Measurements from ENCODE around the gene INCENP.
"Not testable (repeated sequence)": the region's sequence is repeated elsewhere in the genome, so short reads cannot be mapped to it uniquely, and the experiment has no call there.

The INCENP gene

DNA sequence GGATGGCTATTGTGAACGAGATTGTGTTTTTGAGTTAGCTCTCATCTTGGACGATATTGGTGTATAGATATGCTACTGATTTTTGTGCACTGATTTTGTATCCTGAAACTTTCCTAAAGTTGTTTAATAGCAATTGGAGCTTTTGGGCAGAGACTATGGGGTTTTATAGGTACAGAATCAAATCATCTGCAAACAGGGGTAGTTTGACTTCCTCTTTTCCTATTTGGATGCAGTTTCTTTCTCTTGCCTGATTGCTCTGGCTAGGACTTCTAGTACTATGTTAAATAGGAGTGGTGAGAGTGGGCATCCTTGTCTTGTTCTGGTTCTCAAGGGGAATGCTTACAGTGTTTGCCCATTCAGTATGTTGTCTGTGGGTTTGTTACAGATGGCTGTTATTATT, 57.3 kb downstream of the INCENP start:
- TF ChIP-seq, protein P1, sequence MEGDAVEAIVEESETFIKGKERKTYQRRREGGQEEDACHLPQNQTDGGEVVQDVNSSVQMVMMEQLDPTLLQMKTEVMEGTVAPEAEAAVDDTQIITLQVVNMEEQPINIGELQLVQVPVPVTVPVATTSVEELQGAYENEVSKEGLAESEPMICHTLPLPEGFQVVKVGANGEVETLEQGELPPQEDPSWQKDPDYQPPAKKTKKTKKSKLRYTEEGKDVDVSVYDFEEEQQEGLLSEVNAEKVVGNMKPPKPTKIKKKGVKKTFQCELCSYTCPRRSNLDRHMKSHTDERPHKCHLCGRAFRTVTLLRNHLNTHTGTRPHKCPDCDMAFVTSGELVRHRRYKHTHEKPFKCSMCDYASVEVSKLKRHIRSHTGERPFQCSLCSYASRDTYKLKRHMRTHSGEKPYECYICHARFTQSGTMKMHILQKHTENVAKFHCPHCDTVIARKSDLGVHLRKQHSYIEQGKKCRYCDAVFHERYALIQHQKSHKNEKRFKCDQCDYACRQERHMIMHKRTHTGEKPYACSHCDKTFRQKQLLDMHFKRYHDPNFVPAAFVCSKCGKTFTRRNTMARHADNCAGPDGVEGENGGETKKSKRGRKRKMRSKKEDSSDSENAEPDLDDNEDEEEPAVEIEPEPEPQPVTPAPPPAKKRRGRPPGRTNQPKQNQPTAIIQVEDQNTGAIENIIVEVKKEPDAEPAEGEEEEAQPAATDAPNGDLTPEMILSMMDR (IDR thresholded peaks at IDR 0.05), result no peak
- Histone ChIP-seq H3K27ac (no peak overlapping the region), H3K4me3 (no peak overlapping the region), H3K27me3 (peaks cover 0 to 10% of the 10 kb centered on the region in 2 donors), H3K36me3 (no peaks in the 10 kb centered on the region), H3K9me3 (peaks cover 0 to 9% (median 0%) of the 10 kb centered on the region in 3 donors), H3K4me1 (no peaks in the 10 kb centered on the region)
- intact Hi-C loops (cut with DNase I; ENCODE audit: low total_unique reads), result no loop called here
- DNase-seq, result no peak

DNA sequence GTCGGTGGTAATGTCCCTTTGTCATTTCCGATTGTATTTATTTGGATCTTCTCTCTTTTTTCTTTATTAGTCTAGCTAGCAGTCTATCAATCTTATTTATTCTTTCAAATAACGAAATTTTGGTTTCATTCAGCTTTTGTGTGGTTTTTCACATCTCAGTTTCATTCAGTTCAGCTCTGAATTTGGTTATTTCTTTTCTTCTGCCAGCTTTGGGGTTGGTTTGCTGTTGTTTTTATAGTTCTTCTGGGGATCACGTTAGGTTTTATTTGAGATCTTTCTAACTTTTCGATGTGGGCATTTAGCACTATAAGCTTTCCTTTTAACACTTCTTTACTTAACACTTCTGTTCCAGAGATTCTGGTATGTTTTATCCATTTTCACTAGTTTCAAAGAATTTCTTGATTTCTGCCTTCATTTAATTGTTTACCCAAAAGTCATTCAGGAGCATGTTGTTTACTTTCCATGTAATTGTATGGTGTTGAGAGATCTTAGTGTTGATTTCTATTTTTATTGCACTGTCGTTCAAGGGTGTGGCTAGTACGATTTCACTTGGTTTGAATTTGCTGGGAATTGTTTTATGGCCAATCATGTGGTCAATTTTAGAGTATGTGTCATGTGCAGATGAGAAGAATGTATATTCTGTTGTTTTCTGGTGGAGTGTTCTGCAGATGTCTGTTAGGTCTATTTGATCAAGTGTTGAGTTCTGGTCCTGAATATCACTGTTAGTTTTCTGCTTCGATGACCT, 58.5 kb downstream of the INCENP start:
- Histone ChIP-seq H3K27me3 (peaks cover 0 to 4% of the 10 kb centered on the region in 2 donors), H3K36me3 (no peaks in the 10 kb centered on the region), H3K27ac (no peak overlapping the region), H3K4me1 (no peaks in the 10 kb centered on the region), H3K9me3 (peaks cover 0 to 9% (median 0%) of the 10 kb centered on the region in 3 donors), H3K4me3 (no peak overlapping the region)
- intact Hi-C loops (cut with DNase I; ENCODE audit: low total_unique reads), result no loop called here
- DNase-seq, result no peak
- TF ChIP-seq, protein P1 (IDR thresholded peaks at IDR 0.05), result no peak

DNA sequence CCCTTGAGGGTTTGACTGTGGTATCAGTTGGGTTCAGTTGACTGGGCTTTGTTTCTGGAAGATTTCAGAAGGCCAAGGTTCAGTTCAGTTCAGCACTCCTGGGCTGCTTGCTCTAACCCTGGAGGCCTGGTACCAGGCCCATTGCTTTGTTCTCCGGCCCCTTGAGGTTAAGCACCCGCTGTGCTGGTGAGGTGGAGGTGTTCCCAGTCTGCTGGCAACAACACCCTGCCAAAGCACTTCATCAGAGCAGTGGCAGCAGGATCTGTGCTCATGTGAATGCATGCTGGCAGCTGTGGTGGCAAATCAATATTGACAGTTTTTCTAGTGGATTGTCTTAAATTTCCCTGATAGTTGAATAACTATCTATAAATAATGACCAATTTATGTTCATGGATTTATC, 62.4 kb downstream of the INCENP start:
- no peak overlapping the region for H3K27ac ChIP-seq

DNA sequence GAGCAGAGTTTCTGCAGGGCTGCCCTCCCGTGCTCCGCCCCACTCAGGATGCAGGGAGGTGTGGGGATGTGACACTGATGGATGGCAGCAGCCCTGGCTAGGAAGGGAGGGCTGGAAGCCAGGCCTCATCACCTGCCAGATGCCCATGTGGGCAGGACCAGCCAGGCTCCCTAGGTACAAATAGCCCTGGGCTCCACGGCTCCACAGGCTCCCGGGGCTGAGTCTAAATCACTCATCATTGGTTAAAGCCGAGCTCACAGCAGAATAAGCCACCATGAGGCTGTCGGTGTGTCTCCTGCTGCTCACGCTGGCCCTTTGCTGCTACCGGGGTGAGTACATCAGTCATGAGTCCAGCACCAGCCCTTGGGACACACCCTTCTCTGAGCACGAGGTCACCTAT, 66.2 kb downstream of the INCENP start, which contains the start of gene SCGB1D1:
SCGB1D1 (plus strand) TSS at position 206 of the 400 bp plus-strand sequence; CDS start at position 275, 69 bp downstream.
- intact Hi-C loops (cut with DNase I; ENCODE audit: low total_unique reads), result no loop called here
- H3K27ac ChIP-seq, result no peak within 1 kb of the TSS
- peaks cover 0 to 36% of the 10 kb centered on the region in 2 donors for H3K27me3 ChIP-seq
- TF ChIP-seq, protein P1 (IDR thresholded peaks at IDR 0.05), result no peak
- H3K9me3 ChIP-seq, result no peaks in the 10 kb centered on the region
- no peaks in the 10 kb centered on the region for H3K36me3 ChIP-seq
- H3K4me3 ChIP-seq, result no peak within 1 kb of the TSS
- DNase-seq, result no peak
- no peaks in the 10 kb centered on the region for H3K4me1 ChIP-seq

More for the DNA sequence above, 62.4 kb downstream of the INCENP start:
- TF ChIP-seq, protein P1 (IDR thresholded peaks at IDR 0.05), result no peak
- H3K27me3 ChIP-seq, result peaks cover 0 to 23% of the 10 kb centered on the region in 2 donors
- no peak overlapping the region for H3K4me3 ChIP-seq
- intact Hi-C loops (cut with DNase I; ENCODE audit: low total_unique reads), result no loop called here
- H3K36me3 ChIP-seq, result no peaks in the 10 kb centered on the region
- peaks cover 0 to 9% (median 0%) of the 10 kb centered on the region in 3 donors for H3K9me3 ChIP-seq
- no peaks in the 10 kb centered on the region for H3K4me1 ChIP-seq
- DNase-seq, result no peak

DNA sequence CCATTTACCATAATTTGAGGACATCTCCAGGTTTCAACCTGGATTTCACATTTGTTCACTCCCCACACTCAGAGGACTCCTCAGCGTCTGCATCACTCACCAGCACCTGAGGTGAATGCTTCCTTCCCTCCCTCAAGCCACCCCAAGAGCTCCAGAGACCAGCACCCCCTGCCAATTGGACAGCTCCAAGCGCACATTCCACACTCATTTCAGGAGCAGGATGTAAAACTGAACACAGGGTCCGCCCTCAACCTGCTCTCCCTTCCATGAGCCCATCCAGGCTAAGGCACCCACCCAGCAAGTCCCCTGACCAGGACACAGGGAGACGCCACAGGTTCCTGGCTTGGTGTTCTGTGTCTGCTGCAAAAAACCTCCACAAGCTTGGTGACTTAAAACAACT, 70.1 kb downstream of the INCENP start:
- intact Hi-C loops (cut with DNase I; ENCODE audit: low total_unique reads), result no loop called here
- no peaks in the 10 kb centered on the region for H3K36me3 ChIP-seq
- H3K27ac ChIP-seq, result no peak overlapping the region
- H3K4me1 ChIP-seq, result no peaks in the 10 kb centered on the region
- H3K27me3 ChIP-seq, result peaks cover 0 to 37% of the 10 kb centered on the region in 2 donors
- no peak for DNase-seq
- H3K9me3 ChIP-seq, result no peaks in the 10 kb centered on the region
- TF ChIP-seq, protein P1 (IDR thresholded peaks at IDR 0.05), result no peak
- H3K4me3 ChIP-seq, result no peak overlapping the region

DNA sequence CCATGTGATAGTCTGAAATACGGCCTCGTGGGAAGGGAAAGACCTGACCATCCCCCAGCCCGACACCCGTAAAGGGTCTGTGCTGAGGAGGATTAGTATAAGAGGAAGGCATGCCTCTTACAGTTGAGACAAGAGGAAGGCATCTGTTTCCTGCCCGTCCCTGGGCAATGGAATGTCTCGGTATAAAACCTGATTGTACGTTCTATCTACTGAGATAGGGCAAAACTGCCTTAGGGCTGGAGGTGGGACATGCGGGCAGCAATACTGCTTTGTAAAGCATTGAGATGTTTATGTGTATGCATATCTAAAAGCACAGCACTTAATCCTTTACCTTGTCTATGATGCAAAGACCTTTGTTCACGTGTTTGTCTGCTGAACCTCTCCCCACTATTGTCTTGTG, 71.2 kb downstream of the INCENP start:
- H3K27ac ChIP-seq; H3K4me3 ChIP-seq; DNase-seq; H3K36me3 ChIP-seq; H3K4me1 ChIP-seq; H3K9me3 ChIP-seq; intact Hi-C loops (cut with DNase I; ENCODE audit: low total_unique reads): not testable (repeated sequence)
- peaks cover 0 to 27% of the 10 kb centered on the region in 2 donors for H3K27me3 ChIP-seq
